ENCODE results near the gene SOCS1.

The SOCS1 gene

DNA sequence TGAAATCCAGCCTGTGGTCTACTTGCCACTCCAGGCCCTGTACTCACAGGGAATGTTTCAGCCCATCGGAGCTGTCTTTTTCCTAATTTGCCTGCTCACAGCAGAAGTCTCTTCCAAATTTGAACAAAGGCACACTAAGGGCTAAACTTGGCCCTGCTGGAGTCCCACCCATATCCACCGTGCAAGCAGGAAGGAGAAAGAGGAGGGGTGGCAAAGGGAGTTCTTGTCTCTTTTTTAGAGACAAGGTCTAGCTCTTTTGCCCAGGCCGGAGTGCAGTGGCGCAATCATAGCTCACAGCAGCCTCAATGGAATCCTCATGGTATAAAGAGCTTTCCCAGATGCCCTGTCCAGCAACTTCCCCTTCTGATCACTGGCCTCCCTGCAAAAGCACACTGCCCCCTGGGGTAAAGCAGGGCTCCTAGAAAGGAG is 27.8 kb upstream of the SOCS1 start:
- no peak for DNase-seq

DNA sequence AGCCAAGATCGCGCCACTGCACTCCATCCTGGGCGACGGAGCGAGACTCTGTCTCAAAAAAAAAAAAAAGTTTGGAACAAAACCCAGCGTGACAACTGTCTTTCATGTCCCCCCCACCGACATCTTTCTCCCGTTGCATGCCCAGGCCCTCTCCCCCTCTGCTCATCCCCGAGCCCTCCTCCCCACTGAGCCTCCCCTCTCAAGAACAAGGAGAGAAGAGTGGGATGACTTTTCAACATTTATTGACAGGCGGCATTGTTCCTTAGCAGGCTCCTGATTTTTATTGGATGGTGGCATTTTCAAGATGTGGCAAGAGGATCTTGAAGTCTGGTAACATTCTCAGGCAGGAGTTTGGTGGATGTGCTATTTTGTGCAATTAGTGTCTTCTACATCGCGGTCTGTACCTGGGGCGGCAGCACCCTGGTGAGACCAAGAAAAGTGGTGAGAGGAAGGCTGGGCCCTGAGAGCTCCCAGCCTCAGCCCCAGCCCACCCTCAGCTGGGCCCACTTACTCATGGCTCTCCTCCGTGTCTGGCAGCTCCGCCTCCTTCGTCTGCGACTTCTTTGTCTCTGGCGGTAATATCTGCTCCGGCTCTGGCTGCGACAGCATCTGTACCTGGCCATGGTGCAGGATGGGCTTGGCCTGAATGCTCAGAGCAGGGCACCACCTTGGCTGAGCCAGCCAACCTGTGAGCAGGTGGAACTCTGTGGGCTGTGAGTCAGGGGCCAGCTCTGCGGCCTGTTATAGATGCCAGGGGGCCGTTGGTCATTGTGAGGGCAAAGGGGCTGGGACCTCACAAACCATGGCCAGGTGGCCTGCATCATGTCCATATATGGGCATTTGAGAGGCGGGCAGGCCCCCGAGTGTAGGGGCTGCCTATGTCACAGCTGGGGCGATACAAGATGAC is 24.9 kb upstream of the SOCS1 start, which contains the start of gene PRM1:
TSS of gene PRM1 (minus strand) at position 715 of the 907 bp plus-strand sequence. CDS start at position 623, 92 bp downstream.
- no peak for DNase-seq

DNA sequence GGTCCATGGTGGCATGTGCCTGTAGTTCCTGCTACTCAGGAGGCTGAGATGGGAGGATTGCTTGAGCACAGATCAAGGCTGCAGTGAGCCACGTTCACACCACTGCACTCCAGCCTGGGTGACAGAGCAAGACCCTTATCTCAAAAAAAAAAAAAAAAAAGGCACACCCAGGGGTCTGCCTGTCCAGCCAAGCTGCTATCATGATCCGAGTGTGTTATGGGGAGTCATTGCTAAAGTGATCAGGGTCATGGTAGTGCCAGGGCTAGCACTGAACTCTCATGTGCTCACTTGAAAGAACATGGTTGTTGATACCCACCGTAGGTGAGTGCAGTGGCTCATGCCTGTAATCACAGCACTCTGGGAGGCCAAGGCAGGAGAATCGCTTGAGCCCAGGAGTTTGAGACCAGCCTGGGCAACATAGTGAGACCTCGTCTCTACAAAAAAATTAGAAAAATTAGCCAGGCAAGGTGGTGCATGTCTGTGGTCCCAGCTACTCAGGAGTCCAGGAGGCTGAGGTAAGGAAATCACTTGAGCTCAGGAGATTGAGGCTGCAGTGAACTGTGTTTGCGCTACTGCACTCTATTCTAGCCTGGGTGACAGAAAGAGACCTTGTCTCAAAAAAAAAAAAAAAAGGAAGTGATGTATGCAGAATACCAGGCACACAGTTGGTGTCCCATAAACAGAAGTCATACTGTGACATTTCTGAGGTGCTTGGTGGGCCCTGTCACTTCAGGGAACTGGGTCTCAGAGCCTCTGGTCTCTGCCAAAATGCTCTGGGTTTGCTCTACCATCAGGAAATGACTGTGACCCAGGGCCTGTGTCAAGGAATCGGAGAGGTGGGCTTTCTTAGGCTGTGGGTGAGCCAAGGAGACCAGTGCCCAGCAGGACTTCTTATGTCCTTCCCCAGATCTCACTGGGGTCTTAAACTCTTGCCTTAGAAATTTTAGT is 23.0 kb upstream of the SOCS1 start:
- no peak for DNase-seq

DNA sequence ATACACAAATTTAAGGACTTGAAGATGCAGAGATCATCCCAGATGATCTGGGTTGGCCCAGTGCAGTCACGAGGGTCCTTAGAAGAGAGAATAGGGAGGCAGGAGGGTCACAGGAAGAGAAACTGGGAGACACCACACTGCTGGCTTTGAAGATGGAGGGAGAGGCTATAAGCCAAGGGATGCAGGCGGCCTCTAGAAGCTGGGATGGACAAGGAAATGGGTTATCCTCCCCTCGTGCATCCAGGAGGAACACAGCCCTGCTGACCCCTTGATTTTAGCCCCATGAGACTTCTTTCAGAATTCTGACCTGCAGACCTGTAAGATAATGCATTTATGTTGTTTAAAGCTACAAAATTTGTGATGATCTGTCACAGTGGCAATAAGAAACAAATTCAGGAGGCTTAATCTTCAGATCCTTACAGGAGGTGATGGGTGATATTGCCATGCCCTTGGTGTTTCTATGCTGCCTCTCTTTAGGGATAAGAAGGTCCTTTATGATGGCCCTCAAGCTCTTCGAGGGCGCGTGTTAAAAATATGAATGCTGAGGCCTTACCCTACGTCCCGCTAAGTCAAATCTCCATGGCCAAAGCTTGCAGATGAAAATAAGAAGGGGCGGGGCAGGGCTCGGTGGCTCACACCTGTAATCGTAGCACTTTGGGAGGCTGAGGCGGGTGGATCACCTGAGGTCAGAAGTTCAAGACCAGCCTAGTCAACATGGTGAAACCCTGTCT is 21.8 kb upstream of the SOCS1 start:
- DNase-seq = no peak

DNA sequence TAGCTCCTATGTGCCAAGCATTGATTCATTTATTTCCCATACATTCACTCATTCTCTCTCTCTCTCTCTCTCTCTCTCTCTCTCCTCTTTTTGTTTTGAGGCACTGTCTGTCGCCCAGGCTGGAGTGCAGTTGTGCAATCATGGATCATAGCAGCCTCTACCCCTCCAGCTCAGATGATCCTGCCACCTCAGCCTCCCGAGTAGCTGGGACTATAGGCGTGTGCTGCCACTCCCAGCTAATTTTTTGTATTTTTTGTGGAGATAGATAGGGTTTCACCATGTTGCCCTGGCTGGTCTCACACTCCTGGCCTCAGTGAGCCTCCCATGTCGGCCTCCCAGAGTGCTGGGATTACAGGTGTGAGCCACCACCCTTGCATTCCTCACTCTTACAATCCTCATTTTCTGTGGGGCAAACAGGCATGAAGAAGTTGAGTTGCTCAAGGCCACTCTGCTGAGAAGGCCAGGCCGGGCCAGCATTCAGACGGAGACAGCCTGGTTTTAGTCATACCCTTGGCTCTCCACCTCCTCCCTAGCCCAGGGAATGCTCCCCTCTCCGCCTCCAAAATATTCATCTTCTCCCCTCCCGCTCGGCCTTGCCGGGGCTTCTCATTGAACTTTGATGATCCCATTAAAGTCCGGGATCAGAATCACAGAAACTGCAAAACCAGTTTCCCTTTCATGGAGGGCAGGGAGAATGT is 21.0 kb upstream of the SOCS1 start:
- DNase-seq = no peak

DNA sequence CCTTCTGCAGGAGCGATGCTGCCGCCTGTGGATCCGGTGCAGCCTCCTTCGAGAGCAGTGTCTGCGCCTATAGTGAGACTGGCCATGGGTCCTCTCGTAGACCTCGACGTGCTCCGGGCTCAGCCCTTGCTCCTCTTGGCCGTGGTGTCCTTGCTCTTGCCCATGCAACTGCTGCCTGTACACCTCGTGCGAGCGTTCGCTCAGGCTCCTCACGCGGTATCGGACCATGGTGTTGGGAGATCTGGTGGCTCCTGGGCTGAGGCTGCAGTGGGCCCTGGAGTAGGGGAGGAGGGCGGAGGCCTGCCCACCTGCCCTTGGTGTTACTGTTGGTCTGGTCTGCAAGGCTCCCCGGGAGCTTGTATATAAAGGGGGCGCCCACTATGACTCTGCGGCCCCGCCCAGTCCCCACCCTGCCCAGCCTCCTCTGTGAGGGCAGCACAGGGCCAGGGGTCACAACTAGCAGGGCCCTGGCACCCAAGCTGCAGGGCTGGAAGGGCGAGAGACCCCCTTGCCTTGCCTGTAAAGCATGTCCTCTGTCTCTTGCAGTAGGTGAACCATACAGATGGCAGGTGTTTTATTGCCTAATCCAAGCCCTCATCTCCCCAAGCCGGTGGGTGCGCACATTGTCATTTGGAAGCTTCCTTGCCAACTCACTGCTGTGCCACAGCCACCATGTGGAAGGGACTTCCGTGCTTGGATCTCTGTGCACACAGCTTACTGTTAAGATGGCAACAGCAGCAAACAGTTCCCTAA is 20.3 kb upstream of the SOCS1 start, which contains the start of gene PRM2:
TSS of gene PRM2 (minus strand) at position 338 of the 753 bp plus-strand sequence. CDS start at position 228, 110 bp downstream.
- DNase-seq = no peak

DNA sequence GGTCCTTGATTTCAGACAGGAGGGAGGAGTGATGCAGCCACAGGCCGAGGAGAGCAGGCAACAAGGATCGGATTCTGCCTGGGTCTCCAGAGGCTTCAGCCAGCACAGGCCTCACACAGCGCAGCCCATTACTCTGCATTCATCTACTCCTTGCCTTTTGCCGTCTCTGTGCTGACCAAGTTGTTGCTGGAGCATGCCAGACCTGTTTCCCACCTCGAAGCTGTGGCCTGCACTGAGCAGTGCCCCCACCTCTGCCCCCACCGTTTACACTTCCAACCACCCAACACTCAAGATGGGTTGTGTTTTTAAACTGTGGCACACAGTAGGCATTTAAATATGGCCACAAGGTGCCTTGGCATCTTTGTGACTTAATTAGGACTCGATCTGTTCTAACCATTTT is 19.0 kb upstream of the SOCS1 start:
- DNase-seq = no peak

DNA sequence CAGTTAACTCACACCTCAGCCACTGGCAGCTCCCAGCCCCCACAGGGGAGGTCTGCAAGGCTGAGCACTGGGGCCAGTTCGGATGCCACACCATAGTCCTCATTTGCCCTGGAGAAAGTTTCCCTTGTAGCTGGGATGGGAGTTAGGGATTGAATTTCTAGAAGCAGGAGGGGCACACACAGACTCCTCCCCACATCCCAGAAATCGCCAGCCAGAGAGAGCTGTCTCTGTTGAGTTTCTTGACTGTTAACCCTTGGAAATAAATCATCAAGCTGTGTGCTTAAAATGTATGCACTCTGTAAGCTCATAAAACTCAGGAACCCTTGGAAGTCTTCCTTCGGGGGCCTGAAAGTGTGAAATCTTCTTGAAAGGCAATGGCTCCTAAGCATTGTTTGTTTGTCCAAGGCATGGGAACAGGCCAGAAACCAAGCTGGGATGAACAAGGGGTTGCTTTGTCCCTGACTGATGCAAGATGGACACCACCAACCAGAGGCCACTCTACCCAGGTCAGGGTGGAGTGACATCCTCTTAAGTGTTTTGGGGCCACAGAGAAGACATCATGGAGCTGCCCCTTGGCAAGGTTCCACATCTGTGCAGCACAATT is 17.8 kb upstream of the SOCS1 start:
- DNase-seq = no peak

DNA sequence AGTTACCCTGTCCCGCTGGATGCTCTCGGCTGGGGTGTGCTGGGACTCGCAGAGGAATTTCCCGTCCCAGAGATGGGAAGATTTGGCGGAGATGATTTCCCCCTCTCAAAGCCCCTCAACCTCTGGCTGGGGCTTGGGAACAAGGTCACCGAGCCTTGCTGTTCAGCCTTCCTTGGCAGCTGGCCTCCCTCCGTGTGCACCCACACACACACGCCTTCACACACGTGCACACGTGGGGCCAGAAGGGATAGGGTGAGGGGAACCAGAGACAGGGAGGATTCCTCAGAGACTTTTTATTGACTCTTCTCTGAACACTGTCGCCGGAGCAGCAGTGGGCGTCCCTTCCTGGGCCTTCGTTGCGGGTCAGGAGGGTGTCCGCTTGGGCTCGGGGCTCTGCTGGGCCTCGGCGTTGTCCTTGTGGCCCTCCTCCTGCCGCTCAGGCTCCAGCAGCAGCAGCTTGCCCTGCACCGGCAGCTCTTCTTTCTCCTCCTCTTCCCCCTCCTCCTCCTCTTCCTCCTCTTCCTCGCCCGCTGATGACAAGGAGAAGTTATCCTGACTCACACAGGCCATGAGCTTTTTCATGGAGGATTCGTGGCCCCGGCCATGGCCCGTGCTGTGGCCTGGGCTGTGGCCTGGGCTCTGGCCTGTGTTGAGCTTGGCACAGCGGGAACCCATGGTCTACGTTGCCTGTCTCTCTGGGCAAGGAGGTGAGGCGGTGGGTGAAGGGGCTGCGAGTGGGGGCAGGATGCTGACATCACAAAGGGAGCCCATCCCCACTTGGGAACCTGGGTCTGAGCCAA is 17.1 kb upstream of the SOCS1 start, which contains the start of gene PRM3:
TSS of gene PRM3 (minus strand) at position 709 of the 800 bp plus-strand sequence. CDS start at position 675, 34 bp downstream.
- no peak for DNase-seq

DNA sequence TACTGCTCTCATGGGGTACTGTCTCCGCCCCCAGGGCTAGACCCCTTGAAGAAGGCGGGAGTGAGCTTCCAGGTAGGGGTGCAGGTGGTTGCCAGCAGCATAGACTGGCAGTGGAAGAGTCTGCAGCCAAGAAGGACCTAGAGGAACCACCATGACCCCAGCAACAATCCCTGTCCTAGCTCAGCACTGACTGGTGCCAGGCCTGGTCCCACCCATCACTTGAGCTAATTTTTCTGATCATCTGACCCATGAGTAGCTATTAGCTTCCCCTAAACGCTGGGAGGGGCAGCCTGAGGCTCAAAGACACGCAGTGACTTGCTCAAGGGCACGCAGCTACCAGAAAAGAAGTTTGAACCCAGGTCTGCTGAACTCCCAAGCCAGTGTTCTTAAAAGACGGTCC is 16.5 kb upstream of the SOCS1 start:
- no peak for DNase-seq

DNA sequence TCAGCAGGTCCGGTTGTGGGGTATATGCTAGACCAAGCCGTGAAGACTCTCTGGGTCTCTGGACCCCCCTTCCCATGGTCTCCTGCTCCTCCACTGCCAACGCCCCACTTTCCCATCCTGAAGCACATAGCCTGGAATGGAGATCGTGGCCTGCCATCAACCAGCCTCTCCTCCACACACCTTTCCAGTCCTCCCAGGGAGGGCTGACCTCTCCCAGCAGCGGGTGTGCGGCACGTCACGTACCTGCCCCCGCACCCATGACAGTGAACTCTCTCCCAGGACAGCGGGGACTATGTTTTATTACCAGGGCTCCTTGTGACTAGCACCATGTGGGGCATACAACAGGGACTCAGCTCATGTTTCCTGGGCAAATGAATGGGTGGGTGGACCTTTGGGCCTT is 15.6 kb upstream of the SOCS1 start:
- no peak for DNase-seq

DNA sequence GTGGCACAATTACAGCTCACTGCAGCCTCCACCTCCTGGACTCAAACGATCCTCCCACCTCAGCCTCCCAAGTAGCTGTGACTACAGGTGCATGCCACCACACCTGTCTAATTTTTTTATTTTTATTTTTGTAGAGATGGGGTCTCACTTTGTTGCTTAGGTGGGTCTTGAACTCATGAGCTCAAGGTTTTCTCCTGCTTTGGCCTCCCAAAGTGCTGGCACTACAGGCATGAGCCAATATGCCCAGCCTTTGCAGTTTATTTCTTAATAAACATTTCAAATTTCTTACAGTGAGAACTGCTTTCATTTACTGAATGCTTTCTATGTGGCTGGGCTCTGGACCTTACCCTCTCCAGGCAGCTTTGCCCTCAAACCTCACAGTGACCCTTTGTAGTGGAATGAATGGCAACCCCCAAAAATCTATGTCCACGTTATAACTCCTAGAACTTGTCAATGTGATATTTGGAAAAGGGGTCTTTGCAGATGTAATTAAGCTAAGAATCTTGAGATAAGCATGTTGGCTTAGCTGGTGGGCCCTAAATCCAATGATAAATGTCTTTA is 14.7 kb upstream of the SOCS1 start:
- DNase-seq = no peak

DNA sequence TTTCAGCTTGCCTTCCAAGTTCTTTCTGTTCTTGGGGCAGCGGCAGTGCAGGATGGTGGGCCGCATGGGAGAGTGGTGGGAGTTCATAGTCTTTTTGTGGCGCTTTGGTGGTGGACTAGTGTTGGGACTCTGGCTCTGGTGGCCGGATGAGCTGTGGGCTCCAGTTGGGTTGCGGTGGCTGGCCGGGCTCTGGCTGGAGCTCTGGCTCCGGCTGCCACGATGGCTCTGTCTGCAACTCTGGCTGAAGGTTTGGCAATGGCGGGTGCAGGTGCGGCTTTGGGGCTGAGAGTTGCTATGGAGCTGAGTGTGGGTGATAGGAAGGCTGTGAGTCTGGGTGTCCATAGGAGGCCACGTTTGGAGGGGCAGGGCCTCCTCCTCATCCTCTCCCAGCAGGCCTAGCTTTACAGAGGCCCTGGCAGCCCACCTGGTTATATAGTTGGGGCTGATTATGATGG is 12.9 kb upstream of the SOCS1 start, which contains the start of gene TNP2:
TSS of gene TNP2 (minus strand) at position 405 of the 455 bp plus-strand sequence. CDS start at position 342, 63 bp downstream.
- DNase-seq = no peak

DNA sequence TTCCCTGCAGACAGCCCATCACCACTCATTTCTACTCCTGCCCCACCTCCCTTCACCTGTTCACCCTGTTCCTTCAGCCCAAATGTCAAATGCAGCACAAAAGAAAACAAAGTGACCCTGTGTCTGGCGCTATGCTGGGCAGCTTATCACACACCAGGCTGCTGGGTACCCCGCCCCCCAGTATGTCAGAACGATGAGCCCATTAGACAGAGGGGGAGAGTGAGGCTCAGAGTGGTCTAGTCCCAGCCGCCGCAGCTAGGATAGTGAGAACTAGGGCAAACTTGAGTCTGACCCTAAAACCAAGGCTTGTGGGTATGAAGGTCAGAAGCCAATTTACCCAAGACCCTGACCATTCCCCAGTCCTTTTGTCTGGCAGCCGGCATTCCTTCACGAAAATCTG is 9.1 kb upstream of the SOCS1 start:
- no peak for DNase-seq

DNA sequence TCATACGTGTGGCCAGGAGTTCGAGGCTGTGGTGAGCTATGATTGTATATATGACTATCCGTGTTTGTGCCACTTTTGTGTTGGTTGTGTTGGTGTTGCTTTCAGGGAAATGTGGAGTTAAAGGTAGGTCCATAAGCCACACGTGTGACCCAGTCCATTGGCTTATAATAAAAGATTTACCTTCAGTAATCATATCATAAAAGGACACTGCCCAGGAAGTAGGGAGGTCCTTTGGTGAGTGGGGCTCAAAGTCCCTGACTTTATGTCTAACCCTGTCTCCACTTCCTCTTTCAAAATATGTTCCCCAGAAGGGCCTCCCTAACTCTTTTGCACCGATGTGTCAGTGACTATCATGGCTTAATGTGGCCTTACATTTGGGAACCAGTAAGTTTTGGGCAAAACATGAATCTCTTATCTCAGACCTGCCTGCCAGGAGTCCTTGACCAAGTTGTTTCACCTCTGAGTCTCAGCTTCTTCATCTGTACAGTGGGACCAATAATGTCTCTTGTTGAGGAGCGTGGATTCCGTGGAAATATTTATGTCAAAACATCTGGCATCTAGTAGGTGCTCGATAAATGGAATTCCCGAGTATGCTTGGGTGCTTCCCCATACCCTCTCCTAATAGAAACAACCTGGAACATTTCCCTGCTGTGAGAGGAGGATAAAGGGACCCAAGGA is 8.3 kb upstream of the SOCS1 start:
- no peak for DNase-seq

DNA sequence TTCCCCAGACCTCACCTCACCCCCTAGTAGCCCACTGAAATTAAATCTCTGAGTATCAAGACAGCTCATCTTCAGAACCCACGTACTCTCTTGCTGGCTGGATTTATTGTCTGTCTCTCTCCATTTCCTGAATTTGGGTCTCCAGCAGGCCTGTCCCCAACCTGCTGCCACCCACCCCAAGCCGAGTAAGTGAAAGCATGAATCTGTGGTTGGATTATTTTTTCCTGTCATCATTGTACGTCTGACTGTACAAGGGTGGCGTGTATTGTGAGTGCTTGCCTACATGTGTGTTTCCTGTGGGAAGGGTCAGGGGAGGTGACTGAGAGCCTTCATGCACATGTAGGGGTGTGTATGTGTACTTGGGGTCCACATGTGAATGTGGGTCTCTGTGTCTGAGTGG is 7.7 kb upstream of the SOCS1 start:
- no peak for DNase-seq

DNA sequence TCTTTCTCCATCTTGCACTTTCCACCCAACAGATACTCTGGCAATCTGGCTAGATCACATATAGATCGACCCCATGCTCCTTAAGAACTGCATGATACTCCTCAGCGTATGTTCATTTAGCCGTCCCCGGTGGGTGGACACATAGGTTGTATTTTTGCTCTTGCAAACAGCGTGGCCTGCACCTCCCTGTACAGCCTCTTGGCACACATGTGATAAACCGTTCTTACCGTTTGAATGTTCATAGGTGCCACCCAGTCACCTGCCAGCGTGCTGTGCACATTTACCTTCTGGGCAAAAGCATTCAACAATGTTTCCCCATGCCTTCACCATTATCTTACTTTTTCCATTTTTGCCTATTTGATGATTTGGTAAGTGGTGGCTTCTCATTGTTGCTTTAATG is 6.9 kb upstream of the SOCS1 start:
- no peak for DNase-seq

DNA sequence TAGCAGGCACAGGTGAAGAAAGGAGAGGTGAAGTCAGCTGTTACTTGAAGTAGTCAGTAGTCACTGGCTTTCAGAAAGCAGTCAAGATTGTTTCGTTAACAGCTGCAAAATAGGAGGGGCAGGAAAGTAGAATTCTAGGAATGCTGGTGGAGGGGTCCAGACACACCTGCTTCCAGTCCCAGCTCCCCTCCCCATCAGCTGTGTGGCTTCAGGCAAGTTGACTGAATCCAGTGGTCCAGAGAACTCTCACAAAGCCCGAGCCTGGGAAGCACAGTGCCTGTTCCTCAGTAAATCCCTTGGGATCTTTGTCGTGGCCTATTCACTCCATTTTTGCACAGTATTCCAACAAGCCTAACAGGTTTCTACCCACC is 4.6 kb upstream of the SOCS1 start:
- DNase-seq = no peak

Data from cortex of kidney (tissue), 1 donor.